ENCODE results near the gene TXNDC15.

GRCh38 chr5:134902071-134902801 lies 28.1 kb downstream of the TXNDC15 start:
- TF ChIP-seq POLR2AphosphoS5 (IDR thresholded peaks at IDR 0.05) = no peak
- no peak for TF ChIP-seq CTCF (IDR thresholded peaks at IDR 0.05)
